ENCODE measurements around the gene FIBCD1.

Gene FIBCD1, protein sequence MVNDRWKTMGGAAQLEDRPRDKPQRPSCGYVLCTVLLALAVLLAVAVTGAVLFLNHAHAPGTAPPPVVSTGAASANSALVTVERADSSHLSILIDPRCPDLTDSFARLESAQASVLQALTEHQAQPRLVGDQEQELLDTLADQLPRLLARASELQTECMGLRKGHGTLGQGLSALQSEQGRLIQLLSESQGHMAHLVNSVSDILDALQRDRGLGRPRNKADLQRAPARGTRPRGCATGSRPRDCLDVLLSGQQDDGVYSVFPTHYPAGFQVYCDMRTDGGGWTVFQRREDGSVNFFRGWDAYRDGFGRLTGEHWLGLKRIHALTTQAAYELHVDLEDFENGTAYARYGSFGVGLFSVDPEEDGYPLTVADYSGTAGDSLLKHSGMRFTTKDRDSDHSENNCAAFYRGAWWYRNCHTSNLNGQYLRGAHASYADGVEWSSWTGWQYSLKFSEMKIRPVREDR

GRCh38 chr9:130938652-130939404 is at the start of gene FIBCD1:
Gene FIBCD1, minus strand, starts transcription at chr9:130939247. Its CDS starts 640 bp downstream, at chr9:130938607.
- no peak for DNase-seq (ENCODE audit: low read depth in 1 of 2, low spot score in 1 of 2)

- DNase-seq (ENCODE audit: low read depth in 1 of 2, low spot score in 1 of 2) = no peak
These were observed 49.3 kb upstream of the FIBCD1 start for GRCh38 chr9:130988400-130988747.

DNA sequence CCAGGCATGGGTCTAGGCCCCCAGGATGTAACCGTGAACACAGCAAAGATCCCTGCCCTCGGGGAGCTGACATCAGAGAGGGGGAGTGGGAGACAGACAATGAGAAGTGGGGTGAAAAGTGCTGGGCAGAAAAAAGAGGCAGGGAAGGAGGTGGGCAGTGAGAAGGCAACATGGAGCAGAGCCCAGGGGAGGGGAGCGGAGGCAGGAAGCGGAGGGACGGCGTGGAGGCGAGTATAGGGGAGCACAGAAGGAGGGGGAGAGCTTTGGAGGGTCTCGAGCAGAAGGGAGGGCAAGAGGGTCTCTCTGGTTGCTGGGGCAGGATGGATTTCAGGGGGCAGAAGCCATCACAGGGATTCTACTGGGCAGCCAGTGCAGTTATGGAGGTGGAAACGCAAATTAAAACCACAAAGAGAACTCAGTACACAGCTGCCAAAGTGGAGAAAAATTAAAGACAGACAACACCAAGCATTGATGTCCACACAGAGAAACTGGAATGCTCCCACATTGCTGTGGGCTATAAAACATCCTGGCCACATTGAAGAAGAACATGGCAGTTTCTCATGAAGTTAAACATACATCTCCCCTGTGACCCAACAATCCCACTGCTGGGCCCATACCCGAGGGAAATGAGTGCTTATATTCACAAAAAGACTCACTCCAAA is 48.8 kb upstream of the FIBCD1 start:
- no peak for DNase-seq (ENCODE audit: low read depth in 1 of 2, low spot score in 1 of 2)

GRCh38 chr9:130987054-130987453 is 48.0 kb upstream of the FIBCD1 start:
- DNase-seq (ENCODE audit: low read depth in 1 of 2, low spot score in 1 of 2) = no peak

- DNase-seq (ENCODE audit: low read depth in 1 of 2, low spot score in 1 of 2) = no peak
These were observed 47.4 kb upstream of the FIBCD1 start for GRCh38 chr9:130986356-130986965.

- no peak for DNase-seq (ENCODE audit: low read depth in 1 of 2, low spot score in 1 of 2)
These were observed 46.6 kb upstream of the FIBCD1 start for GRCh38 chr9:130985606-130986162.

DNA sequence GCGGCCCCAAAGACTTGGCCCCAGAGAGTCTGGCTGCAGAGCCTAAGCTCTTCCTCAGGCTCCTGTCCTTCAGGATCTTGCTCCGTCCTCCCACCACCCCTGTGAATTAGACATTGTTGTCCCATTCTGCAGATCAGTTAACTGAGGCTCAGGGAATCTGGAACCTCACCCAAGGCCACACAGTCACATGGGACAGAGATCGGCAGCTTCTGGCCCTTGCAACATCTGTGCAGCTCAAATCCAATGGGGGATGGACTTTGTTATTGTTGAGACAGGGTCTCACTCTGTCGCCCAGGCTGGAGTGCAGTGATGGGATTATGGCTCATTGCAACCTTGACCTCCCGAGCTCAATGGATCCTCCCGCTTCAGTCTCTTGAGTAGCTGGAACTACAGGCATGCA is 46.0 kb upstream of the FIBCD1 start:
- no peak for DNase-seq (ENCODE audit: low read depth in 1 of 2, low spot score in 1 of 2)

- no peak for DNase-seq (ENCODE audit: low read depth in 1 of 2, low spot score in 1 of 2)
These were observed 45.5 kb upstream of the FIBCD1 start for GRCh38 chr9:130984521-130984920.

DNA sequence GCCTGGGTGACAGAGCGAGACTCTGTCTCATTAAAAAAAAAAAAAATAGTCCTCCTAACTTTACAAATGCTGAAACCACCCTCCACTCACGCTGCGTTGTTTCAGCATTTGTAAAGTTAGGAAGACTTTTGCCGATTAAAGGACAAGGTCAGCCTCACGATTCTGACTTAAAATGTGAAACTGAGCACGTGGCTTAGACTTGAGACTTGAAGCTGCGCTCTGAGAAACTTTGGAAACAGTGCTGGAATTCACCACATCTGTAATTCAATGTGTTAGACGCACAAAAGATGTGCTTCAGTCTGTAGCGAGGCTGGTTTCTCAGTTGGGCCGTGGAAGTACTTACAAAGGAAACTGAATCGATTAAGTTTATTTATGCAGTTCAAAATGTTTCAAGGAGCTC is 44.9 kb upstream of the FIBCD1 start:
- no peak for DNase-seq (ENCODE audit: low read depth in 1 of 2, low spot score in 1 of 2)

GRCh38 chr9:130983359-130983670 is 44.3 kb upstream of the FIBCD1 start:
- DNase-seq (ENCODE audit: low read depth in 1 of 2, low spot score in 1 of 2) = no peak

DNA sequence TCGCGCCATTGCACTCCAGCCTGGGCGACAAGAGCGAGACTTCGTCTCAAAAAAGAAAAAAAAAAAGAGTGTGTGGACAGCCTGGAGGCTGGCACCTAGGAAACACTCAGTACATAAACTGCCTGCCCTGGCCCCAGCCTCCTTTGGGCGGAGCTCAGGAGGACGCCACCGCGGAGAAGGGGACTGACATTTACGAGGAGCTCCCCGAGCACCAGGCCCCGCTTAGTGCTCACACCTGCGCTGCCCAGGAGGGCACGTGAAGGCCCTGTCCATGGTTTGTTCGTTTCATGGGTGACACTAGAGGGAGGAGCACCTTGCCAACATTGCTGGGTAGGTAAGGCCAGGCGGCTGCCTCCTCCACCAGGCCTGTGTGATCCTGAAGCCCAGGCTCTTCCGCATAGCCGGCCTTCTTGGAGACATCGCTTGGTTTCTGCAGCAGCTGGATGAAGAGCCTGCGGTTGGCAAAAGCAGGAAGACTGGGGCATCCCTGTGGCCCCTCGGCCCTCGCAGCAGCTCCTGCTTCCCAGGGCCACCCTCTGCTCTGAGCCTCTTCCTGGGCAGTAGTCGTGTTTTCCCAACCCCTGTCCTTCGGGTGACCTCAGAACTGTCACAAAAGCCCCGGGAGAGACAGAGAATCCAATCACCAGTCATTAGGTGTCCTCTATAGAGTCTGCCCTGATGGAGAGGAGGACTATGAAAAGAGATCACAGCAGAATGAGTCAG is 43.8 kb upstream of the FIBCD1 start:
- no peak for DNase-seq (ENCODE audit: low read depth in 1 of 2, low spot score in 1 of 2)

DNA sequence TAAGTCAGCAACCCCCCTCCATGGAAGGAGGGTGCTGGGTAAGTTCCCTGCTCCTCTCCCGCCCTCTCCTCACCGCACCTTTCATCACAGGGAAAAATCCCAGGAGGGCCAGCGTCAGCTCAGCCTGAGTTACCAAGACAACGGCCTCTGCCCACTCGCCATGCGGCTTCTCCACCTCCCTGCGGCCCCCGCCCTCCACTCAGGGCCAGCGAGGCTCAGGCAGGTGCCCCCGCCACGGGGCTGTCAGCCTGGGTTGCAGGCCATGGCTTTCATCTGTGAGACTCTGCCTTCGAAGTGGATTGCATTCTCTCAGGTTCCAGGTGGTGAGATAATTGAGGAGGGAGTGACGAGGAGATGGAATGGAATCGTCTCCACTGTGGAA is 42.7 kb upstream of the FIBCD1 start:
- no peak for DNase-seq (ENCODE audit: low read depth in 1 of 2, low spot score in 1 of 2)

- DNase-seq (ENCODE audit: low read depth in 1 of 2, low spot score in 1 of 2) = no peak
These were observed 42.1 kb upstream of the FIBCD1 start for GRCh38 chr9:130981002-130981755.

- no peak for DNase-seq (ENCODE audit: low read depth in 1 of 2, low spot score in 1 of 2)
These were observed 41.5 kb upstream of the FIBCD1 start for GRCh38 chr9:130980526-130980925.

- DNase-seq (ENCODE audit: low read depth in 1 of 2, low spot score in 1 of 2) = no peak
These were observed 40.7 kb upstream of the FIBCD1 start for GRCh38 chr9:130979591-130980385.

- no peak for DNase-seq (ENCODE audit: low read depth in 1 of 2, low spot score in 1 of 2)
These were observed 38.8 kb upstream of the FIBCD1 start for GRCh38 chr9:130977811-130978221.

- DNase-seq (ENCODE audit: low read depth in 1 of 2, low spot score in 1 of 2) = no peak
These were observed 37.1 kb upstream of the FIBCD1 start for GRCh38 chr9:130975932-130976841.

- DNase-seq (ENCODE audit: low read depth in 1 of 2, low spot score in 1 of 2) = no peak
These were observed 36.1 kb upstream of the FIBCD1 start for GRCh38 chr9:130975156-130975555.
